Measurements from ENCODE around the gene MACROD2.
"Not testable (repeated sequence)": the region's sequence is repeated elsewhere in the genome, so short reads cannot be mapped to it uniquely, and the experiment has no call there.

MACROD2 gene

DNA sequence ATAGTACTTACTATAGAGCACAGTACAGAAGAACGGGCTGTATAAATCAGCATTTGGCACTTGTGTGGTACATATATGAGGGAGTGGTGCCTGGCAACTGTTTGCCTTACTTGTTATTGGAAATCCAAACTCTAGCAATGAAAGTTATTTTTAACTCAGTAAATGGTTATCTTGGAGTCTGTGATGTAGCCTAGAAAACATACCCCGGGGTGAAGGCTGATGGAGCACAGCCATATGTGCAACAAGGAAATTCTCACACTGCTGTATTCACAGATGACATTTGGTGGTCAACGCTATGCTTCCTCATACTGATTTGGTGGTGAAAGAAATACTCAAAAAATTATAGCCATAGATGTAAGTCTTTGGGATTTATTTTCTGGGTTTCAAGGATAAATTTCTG is 1149.6 kb downstream of the MACROD2 start:
- DNase-seq, result no peak

DNA sequence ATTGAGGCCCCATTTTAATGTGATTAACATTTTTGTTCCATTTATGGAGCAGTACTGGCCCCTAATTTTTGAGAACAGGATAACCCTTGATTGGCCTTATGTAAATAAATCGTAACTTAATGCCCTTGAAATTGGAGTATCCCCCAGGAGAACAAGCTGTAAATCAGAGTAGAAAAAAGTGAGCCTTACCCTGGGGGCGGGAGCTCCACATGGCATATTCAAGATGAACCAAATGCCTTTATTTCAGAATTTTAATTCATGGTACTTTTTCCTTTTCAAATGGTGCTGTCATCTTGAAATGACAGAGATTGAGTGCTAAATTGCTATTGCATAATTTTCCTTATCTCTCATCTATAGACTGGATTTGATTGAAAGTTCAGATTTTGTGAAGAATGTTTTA is 1151.6 kb downstream of the MACROD2 start:
- no peak for DNase-seq

DNA sequence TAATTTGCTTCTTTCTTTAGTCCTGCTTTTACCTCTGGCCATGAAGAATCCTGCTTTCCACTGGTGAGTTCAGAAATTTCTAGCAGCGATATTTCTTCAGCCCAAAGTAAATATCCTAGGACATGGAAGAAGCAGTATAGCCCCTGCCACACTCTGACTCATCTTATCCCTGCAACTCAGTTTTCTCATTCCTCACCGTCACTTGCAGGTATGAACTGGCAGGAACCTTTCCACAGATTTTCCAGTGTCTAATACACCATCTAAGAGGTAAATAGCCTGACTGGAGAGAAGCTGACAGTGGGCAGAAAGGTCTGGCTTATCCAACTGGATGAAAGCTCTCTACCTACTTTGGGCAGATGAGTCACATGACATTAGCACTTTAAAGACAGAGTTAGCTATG is 1158.8 kb downstream of the MACROD2 start:
- no peak for DNase-seq

DNA sequence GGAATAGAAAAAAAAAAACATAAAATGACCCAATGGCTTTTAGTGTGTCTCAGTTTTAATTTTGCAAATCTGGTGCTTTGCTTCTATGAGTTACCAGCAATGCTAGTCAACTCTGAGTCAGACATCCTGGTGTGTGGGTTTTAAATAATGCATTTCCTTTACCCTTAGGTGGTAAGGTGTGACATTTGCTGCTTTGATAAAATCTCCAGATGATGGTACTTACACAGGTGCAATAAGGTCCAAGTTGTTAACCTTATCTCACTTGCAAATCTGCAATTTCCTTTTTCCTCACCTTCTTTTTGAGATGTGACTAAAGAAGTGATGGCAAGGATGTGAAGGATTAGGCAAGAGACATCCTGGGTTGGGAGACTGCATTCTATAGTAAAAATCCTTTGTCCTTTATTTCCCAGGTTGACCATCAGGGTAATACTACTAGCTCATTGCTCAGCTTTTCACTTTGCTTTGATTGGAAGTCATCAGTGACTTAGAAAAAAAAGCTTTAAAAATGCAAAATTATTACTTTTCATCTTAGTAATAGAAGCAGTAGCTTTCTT is 1160.6 kb downstream of the MACROD2 start:
- DNase-seq, result no peak

DNA sequence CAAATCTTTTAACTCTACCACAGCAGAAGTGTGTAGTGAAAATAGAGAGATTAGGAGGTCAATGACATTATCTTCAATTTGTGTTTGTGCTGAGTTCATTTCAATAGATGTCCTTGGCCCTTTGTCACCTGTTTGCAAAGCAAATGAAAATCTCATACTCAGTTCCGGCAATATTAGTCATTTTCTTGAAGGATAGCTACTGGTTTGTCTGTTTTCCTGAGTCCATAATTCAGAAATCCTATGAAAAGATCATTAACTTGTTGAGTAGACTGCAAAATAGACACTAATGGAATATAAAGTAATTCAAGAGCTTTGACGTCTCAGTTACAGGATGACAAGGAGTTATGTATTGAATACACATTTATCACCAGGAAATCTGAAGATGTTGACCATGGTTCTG is 1163.2 kb downstream of the MACROD2 start:
- DNase-seq, result no peak

DNA sequence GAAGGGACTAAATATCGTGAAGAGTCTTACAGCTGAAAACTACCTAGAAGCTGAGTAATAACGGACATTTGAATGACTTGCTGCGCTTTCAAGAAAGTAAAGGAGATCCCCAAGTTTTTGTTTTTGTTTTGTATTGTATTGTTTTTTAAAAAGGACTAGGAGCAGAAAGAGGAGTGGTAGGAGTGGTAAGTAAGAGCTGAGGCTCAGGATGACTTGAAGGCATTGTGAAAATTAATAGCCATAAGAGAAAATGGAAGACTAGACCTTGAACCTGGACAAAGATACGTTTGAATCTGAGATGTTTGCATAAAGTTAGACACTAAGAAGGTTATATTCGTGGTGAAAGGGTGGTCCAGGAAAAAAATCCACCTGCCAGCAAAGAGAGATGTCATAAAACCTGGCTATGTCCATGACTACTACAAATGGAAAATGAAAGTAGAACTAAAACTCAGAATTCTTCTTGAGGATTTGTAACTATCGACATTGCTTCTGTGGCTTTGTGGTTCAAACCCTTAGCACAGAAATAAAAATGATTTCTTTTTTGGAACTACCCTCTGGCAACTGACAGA is 1166.8 kb downstream of the MACROD2 start:
- no peak for DNase-seq

DNA sequence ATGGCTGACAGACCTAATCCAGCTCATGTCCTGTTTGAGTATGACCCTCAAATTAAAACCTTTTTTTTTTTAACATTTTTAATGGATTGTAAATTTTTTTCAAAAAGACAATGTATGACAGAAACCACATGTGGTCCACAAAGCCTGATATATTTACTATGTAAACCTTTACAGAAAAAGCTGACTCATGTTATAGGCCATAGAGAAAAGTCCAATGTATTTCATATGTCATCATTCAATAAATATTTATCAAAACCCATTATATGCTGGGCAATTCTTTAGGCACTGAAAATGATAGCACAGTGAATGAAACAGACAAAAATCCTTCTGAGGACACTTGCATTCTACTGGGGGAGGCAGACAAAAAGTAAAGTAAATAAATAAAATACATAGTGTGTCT is 1168.3 kb downstream of the MACROD2 start:
- no peak for DNase-seq

DNA sequence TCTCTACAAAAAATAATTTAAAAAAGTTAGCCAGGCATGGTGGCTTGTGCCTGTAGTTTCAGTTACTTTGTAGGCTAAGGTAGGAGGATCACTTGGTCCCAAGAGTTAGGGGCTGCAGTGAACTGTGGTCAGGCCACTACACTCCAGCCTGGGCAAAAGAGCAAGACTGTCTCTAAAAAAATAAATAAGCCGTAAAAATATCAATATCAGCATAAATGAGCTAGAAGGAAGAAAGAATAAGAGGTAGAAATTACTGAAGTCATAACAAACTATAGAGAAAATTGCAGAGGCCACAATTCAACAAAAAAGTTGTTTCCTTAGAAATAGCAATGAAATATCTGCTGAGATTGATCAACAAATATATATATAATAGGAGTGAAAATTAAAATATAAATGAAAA is 1169.4 kb downstream of the MACROD2 start:
- no peak for DNase-seq

DNA sequence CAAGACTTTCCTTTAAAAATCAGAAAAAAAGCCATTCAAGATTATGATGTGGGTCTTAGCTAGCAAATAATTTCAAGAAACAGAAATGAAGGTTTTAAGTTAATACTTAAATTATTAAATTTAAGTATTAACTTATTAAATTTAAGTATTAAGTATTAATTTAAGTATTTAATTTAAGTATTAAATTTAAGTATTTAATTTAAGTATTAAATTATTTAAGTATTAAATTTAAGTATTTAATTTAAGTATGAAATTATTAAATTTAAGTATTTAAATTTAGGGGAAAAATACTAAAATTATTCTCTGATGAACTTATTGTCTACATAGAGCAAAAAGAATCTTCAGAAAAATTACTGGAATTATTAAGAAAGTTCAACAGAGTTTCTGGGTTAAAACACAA is 1171.4 kb downstream of the MACROD2 start:
- DNase-seq, result no peak

DNA sequence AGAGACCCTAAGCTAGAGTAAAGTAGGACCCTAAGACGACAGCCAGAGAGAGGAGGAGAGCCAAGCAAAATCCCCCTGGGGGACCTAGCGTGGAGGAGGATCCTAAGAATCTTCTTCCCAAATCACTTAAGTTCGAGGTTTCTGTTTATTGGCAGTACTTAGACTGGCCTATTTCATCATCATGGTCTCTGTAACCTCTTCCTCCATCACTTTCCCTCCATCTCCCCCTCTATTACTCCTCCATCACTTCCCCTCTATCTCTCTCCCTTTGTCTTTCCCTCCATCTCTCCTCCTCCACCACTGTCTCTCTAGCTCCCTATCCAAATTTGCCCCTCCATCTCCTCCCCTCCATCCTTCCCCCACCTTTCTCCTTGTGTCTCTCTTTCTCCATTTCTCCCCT is 1175.7 kb downstream of the MACROD2 start:
- no peak for DNase-seq

DNA sequence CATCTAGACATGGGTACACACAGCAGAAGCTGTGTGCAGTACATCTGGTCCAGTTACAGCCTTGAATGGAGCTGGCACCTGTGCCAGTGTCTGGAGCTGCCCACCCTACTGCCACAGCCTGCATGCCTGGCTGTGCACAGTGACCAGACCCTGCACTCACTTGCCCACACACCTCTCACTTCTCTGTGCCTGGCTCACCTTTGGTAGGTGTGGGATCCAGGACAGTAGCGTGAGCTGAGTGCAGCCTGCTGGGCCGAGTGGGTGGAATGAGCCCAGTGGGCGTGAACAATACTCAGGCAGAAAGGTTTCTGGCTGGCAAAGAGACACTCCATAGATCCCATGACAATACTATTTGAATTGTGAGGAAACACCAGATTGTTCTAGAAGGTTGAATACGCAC is 1181.6 kb downstream of the MACROD2 start:
- DNase-seq, result no peak

DNA sequence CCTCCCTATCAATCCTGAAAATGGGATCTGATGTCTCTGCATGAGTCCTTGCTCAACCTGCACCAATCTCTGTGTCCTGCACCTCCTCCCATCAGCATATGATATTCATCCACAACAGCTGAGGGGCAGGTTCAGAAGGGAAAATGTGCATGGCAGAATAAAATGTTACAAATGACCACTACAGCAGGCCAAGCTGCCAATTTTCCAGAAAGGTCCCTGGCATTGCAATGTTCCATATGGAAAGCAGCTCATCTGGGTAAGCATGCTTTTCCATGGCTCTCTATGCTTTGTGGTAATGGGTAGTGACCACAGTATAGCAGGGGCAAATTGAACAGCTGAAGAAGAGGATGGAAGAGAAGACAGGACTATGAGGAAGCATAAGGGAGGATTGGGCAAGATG is 1183.3 kb downstream of the MACROD2 start:
- DNase-seq, result no peak

DNA sequence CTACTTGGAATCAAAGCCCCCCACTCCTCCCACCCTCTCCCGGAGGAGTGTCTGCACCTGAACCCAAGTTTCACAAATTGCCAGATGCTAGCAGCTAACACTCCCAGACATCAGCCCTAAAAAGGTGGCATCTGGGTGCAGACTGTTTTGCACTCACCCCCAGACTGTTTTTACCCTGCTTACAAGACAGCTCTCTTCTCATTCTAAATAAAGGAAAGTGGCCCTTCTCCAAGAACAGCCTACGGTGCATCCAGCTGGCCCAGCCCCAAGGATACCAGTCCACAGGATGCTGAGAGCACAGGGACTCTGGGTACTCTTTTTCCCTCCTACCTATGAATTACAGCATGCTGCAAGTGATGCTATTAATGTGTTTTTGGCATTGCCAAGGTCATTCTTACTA is 1184.1 kb downstream of the MACROD2 start:
- DNase-seq, result no peak

DNA sequence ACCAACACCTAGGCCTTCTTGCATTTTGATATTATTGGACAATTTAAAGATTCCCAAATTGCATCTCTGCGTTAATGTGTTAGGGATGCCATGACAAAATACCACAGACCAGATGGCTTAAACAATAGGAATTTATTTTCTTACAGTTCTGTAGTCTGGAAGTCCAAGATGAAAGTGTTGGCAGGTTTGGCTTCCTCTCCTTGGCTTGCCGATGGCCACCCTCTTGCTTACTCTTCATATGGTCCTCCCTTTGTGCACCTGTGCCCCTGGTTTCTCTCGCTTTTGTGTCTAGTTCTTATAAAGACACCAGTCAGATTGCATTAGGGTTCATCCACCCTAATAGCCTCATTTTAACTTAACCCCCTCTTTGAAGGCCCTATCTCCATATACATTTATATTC is 1184.5 kb downstream of the MACROD2 start:
- DNase-seq, result no peak

DNA sequence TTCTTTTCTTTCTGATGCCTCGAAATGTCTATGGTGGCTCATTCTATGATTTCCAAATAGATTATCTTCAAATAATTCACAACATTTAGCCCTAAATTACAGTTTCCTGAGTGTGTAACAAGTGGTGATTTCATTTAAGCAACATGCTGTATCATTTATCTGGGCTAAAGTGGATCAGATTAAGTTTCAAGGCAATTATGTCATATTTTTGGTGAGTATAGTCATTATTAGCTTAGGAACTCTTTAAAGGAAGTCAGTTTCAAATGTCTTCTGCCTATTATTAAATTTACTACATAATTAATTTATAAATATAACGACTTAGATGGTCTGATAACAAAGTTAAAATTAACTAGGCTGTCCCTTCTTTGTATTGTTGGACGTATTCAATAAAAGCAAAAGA is 1190.0 kb downstream of the MACROD2 start:
- no peak for DNase-seq

DNA sequence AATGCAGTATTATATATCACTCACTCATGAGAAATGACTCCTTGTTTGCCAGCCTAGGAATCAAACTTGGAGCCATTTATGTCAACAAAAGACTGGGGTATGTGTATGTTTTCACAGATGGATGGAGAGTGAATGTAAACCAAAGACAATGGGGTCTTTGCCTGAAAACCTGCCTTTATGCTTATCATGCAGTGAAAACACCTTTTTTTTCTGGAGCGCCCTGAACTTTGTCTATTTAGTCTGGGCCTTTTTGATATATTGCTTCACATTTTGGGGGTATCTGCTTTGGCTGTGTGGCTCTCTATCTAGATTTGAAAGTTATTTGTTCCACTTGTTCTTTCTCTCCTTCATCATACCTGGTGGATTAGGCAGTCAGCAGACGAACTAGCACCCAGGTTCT is 1190.6 kb downstream of the MACROD2 start:
- no peak for DNase-seq

DNA sequence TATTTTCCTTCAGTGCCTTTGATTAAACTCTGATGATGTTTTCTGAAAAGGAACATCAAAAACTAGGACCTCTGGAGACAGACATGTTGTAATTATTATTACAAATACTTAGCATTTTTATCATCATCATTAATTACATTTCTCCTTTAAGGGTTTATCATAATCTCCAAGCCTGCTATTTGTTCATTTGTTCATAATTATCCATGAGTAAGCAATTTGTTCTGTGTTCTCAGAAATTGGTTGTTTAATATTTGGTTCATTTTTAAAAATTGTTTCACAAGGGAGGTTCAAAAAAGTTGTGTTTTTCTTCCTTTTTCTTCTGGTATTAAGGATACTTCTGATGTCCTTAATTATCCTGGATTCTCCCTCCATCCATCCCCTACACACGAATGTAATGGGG is 1192.3 kb downstream of the MACROD2 start:
- DNase-seq, result no peak

DNA sequence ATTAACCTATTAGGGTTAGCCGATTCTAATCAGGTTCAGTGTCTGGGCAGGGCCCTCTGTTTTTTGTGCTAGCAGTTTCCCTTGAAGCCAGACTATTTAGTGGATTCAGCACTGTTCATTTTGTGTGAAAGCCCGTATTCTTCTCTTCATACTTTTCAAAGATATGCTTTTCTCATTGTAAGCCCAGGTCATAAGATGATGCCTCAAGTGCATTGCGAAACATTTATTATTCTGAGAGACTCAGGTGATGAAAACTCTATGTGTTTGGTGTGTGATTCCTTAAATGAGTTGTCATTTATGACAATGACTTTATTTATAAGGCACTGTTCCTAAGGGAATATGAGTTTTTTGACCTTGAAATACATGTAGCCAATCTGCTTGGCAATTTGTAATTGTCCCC is 1193.1 kb downstream of the MACROD2 start:
- DNase-seq, result no peak

DNA sequence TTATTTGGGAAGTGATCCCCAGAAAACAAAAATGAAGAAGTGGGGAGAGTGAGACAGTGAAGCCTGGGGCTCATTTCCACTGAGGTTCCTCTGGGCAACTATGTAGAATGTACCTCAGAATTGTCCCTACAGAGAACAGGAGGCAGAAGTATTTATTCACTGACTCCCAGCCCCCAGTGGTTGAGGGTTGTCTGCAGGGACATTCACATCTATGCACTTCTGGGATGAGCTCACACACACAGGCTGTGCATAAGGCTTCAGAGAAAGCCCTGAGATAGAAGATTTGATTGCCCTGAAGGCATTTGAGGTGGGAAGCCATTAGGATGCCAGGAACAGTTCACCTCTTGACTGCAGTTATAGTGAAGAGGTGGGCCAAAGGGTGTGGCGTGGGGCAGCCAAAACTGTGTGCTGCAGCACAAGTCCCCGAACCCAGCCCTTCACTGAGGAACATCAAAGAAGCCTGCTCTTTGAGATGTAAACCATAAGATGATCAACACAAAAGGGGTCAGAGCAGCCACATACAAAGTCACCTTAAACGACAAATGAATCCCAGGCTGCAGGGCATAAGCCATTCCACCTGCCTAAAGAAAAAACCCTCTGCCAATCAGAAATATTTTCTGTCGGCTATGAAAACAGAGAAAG is 1195.9 kb downstream of the MACROD2 start:
- DNase-seq, result no peak

DNA sequence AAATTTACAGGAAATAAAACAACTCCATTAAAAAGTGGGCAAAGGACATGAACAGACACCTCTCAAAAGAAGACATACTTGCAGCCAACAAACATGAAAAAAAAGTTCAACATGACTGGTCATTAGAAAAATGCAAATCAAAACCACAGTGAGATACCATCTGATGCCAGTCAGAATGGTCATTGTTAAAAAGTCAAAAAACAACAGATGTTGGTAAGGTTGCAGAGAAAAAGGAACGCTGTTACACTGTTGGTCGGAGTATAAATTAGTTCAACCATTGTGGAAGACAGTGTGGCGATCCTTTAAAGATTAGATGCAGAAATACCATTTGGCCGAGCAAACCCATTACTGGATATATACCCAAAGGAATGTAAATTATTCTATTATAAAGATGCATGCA is 1200.1 kb downstream of the MACROD2 start:
- DNase-seq, result no peak

DNA sequence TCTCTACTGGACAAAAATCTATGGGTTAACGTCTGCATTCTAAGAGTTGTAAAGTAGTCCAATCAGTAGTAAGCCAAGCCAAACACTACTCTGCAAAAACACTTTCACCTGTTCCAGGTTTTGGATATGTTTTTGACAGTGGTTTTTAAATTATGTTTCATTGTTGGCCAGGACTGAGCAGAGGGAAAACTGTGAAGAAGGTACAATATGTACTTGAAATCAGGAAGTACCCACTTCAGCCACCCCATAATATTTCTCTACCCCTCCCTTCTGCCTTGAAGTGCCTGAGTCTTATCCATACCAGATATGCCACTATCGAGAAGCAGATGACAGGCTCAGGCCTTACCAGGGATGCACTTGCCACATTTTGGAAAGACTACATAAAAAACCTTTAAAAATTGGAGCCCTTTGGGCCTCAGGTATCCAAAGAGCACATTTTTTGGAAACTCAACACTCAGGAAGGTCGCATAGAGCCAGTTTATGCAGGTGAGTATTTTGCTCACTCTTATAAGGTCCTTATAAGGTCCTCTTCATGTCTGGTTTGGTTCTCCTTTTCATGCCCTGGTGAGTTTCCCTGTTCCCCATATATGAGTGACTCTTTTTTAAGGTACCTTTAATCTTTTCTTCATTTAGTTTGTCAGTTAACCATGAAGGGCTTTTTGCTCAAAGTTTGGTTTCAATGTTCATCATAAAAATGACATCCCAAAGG is 1201.4 kb downstream of the MACROD2 start:
- DNase-seq, result peak in 1 of 2 experiments; percentile 25

DNA sequence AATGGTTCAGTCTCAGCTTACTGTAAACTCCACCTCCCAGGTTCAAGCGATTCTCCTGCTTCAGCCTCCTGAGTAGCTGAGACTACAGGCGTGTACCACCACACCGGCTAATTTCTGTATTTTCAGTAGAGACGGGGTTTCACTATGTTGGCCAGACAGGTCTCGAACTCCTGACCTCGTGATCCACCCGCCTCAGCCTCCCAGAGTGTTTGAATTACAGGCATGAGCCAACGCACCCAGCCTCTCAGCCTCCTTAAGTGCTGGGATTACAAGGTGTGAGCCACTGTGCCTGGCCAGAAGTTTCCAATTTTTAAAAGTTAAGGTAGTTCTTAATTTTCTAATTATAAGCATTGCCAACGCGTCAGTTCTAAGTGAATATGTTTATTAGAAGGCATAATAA is 1202.7 kb downstream of the MACROD2 start:
- not testable (repeated sequence) for DNase-seq

DNA sequence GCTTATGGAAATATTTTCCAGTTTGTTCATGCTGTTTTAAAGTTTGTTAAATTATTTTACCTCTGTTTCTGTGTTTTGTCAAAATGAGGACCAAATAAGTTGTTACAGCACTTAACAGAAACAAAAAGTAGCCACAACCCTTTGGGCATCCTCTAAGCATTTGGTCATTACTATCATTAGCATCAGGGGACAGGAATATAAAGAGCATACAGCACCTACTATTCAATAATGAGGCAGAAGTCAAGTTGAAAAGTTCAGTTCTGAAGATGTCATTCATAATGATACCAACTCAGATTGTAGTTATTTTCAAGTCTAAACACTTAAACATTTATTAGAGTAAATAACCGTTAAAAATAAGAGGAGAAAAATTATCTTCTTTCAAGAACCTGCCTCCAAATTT is 1204.4 kb downstream of the MACROD2 start:
- DNase-seq, result no peak

DNA sequence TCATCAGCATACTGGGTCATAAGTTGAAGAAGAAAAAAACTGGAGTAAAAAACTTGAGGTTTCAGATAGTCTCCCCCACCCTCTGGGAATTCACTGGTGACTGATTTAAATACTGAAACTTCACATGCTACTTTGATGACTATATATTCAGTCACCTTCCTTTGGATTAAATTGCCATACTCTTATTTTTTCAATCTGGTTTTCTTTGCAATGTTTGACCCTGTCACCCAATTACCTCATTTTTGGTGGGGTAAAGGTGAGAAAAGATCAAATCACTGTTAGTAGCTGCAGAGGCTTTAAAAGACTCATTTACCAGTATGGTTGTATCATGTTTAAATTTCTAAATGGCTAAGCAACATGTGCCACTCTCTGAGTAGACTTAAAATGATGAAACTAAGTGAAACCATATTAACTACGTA is 1204.8 kb downstream of the MACROD2 start:
- DNase-seq, result no peak
